ENCODE results near the gene MRPL23. TPM values are rescaled to one million over a fixed set of nuclear protein-coding genes. Genes with fewer than 3 reads are reported as not detected.

MRPL23 gene
- total and polyA plus RNA-seq, 9 of the 15 experiments (the other 6 are each of a cell fraction or from before 2014, with no cell fraction given) = 0.44 to 109 (median 37.4) TPM

DNA sequence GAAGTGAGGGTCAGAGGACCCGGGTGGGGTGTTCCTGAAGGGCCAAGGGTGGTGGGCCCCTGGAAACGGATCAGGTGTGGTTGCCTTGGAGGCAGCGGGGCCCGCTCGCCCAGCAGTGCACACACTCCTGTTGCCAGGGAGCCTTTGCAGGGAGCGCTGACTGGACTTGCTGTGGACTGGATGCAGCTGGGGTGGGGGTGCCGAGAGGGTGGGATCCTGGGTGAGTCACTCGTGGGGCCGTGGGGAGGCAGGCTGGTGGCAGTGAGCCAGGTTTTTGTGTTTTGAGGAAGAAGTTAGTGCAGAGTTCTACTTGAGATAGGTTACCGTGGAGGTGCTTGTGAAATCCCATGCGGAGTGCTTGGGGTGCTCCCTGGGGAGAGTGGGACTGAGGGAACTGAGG lies 1.3 kb downstream of the MRPL23 start:
- H2AFZ ChIP-seq (ENCODE audit: low read depth, low read length) = no peak overlapping the region
- POLR2A ChIA-PET = no interaction called here
- no peaks in the 10 kb centered on the region for H3K36me3 ChIP-seq (ENCODE audit: control insufficient read depth, insufficient read depth, low read length)
- WGBS (ENCODE audit: insufficient coverage, low coverage, missing lambda C conversion rate) = no CpG with 5 or more reads among the region's 11 CpGs
- H3K4me2 ChIP-seq (ENCODE audit: insufficient read depth, low read length) = no peak overlapping the region
- H4K20me1 ChIP-seq (replicated peaks; ENCODE audit: control insufficient read depth, insufficient read depth, low read length) = no peaks in the 10 kb centered on the region
- H3K9me3 ChIP-seq (replicated peaks; ENCODE audit: control insufficient read depth, insufficient read depth, low read depth, low read length) = no peaks in the 10 kb centered on the region
- ATAC-seq (peak; percentile 46), FAIRE-seq (peak; percentile 55), DNase-seq (ENCODE audit: extremely low read depth in 1 of 4, low spot score in 3 of 4) (no peak)
- no TSS peak for BruUV-seq (replicated peaks)
- intact Hi-C loops (cut with micrococcal nuclease) = no loop called here
- CTCF ChIA-PET (ENCODE audit: low intra/inter-chr PET ratio) = interaction anchor here (0.8 to 3.3 kb wide), 3 partner anchors 51 to 254 kb away, joined by 3 to 25 read pairs (median 7); no protein-coding TSS in a partner anchor
- H3K79me2 ChIP-seq (ENCODE audit: control insufficient read depth, insufficient read depth, low read length) = no peaks in the 10 kb centered on the region
- H3K9ac ChIP-seq (ENCODE audit: insufficient read depth in 1 of 2, low read depth in 2 of 2, low read length in 2 of 2) = no peak overlapping the region
- no peaks in the 10 kb centered on the region for H3K9me1 ChIP-seq (ENCODE audit: control insufficient read depth, insufficient read depth, low read length)
- in situ Hi-C loops (cut with MboI) = no loop called here
- no peak overlapping the region for H3K4me3 ChIP-seq
- no peak overlapping the region for H3K27ac ChIP-seq (ENCODE audit: extremely low read depth, low read depth, low read length)
- 0 out of 5 replicates have a peak, but pooled peaks cover 0 to 3% of the 10 kb centered on the region in 2 experiments for H3K4me1 ChIP-seq (replicated peaks in 1 of 2; ENCODE audit: control insufficient read depth in 2 of 2, insufficient read depth in 2 of 2, low read length in 2 of 2)
- TF ChIP-seq ZNF436 (CRISPR knock-in tag; IDR thresholded peaks at IDR 0.05) (no peak), XRCC3 (IDR thresholded peaks at IDR 0.05) (no peak), MAFF (IDR thresholded peaks at IDR 0.05; ENCODE audit: low read length) (no peak), SIN3B (IDR thresholded peaks at IDR 0.05; ENCODE audit: low read depth) (no peak), PCBP2 (IDR thresholded peaks at IDR 0.05; ENCODE audit: low read depth, low read length, poor library complexity, severe bottlenecking) (no peak), IRF2 (CRISPR knock-in tag; IDR thresholded peaks at IDR 0.05) (no peak), ZNF696 (CRISPR knock-in tag; conservative IDR thresholded peaks at IDR 0.05) (no peak), C11orf30 (IDR thresholded peaks at IDR 0.05; ENCODE audit: low read depth) (no peak), MAFK (IDR thresholded peaks at IDR 0.05; ENCODE audit: low read length) (no peak), ZBTB11 (CRISPR knock-in tag; IDR thresholded peaks at IDR 0.05) (no peak), ZNF668 (CRISPR knock-in tag; IDR thresholded peaks at IDR 0.05) (no peak)
- no peaks in the 10 kb centered on the region for H3K27me3 ChIP-seq (ENCODE audit: control insufficient read depth in 2 of 2, insufficient read depth in 2 of 2, low read length in 2 of 2)

Measured in K562 (cell line).